Uterus (tissue), 2 donors: ENCODE results near the gene DDX25.

ENCODE experiments used
- POLR2A ChIP-seq, 2 donors: fragments of 450-650 bp; IDR thresholded peaks; one replicate each; pipeline ENCODE4 v1.6.1; 2016; ENCODE audit warnings: antibody characterized with exemption in 2 of 2, mild to moderate bottlenecking in 1 of 2, moderate library complexity in 1 of 2
- TF ChIP-seq, protein P1 (sequence below), 4 experiments: fragments of 200-600 bp in 2 of 4; fragments of 450-650 bp in 2 of 4; sonication (generic) in 2 of 4; IDR thresholded peaks; one replicate each; pipeline ENCODE4 v1.5.1; 2016 to 2019; ENCODE audit warnings: antibody characterized with exemption in 4 of 4, mild to moderate bottlenecking in 2 of 4, moderate library complexity in 1 of 4

- TF ChIP-seq, protein P1, sequence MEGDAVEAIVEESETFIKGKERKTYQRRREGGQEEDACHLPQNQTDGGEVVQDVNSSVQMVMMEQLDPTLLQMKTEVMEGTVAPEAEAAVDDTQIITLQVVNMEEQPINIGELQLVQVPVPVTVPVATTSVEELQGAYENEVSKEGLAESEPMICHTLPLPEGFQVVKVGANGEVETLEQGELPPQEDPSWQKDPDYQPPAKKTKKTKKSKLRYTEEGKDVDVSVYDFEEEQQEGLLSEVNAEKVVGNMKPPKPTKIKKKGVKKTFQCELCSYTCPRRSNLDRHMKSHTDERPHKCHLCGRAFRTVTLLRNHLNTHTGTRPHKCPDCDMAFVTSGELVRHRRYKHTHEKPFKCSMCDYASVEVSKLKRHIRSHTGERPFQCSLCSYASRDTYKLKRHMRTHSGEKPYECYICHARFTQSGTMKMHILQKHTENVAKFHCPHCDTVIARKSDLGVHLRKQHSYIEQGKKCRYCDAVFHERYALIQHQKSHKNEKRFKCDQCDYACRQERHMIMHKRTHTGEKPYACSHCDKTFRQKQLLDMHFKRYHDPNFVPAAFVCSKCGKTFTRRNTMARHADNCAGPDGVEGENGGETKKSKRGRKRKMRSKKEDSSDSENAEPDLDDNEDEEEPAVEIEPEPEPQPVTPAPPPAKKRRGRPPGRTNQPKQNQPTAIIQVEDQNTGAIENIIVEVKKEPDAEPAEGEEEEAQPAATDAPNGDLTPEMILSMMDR (IDR thresholded peaks at IDR 0.05), result no peak
- no peak for TF ChIP-seq POLR2A (IDR thresholded peaks at IDR 0.05)
These were observed 35.8 kb downstream of the DDX25 start for GRCh38 chr11:125940145-125940544.
